WTC11 (cell line): ENCODE data around the gene TMEM198. TPM values are rescaled to one million over a fixed set of nuclear protein-coding genes. Genes with fewer than 3 reads are reported as not detected.

ENCODE experiments used
- ATAC-seq: fragments of 200-7000 bp; cut with Tn5 transposase; 2 replicates; pipeline ENCODE4 v1.10.0; 2021; ENCODE audit warnings: mild to moderate bottlenecking, moderate library complexity
- CTCF ChIA-PET: fragments of 300-600 bp; sonication (Branson Sonifier 250); formaldehyde crosslinking; loops from one replicate; lab custom pipeline; 2021; ENCODE audit warnings: antibody characterized with exemption; lab: Charles Lee
- POLR2A ChIA-PET: fragments of 350-600 bp; sonication (Branson Sonifier 250); formaldehyde crosslinking; loops from one replicate; lab custom pipeline; 2021; ENCODE audit warnings: antibody characterized with exemption; lab: Charles Lee
- DNase-seq: peaks from one replicate; pipeline ENCODE4 v3.0.0; 2021; ENCODE audit warnings: low spot score
- H3K27ac Mint-ChIP-seq: 2 replicates; pipeline ENCODE4 v1.8.0; 2021; ENCODE audit warnings: mixed read lengths
- H3K27me3 Mint-ChIP-seq: 2 replicates; pipeline ENCODE4 v1.8.0; 2021; ENCODE audit warnings: low read depth, mild to moderate bottlenecking, moderate library complexity, mixed read lengths
- H3K36me3 Mint-ChIP-seq: 2 replicates; pipeline ENCODE4 v1.8.0; 2021; ENCODE audit warnings: mixed read lengths
- H3K4me1 Mint-ChIP-seq: 2 replicates; pipeline ENCODE4 v1.8.0; 2022; ENCODE audit warnings: mixed read lengths
- H3K4me3 Mint-ChIP-seq: 2 replicates; pipeline ENCODE4 v1.8.0; 2021; ENCODE audit warnings: mild to moderate bottlenecking, moderate library complexity, mixed read lengths
- H3K9me3 Mint-ChIP-seq: 2 replicates; pipeline ENCODE4 v1.8.0; 2021; ENCODE audit warnings: mixed read lengths
- ATF1 ChIP-seq: sonication (generic); formaldehyde crosslinking; IDR thresholded peaks from 2 replicates; pipeline ENCODE4 v1.8.1; 2023; ENCODE audit warnings: mild to moderate bottlenecking, moderate library complexity, missing genetic modification reagents
- CREB1 ChIP-seq: sonication (generic); formaldehyde crosslinking; IDR thresholded peaks from 2 replicates; pipeline ENCODE4 v1.8.0; 2023; ENCODE audit warnings: mild to moderate bottlenecking, missing genetic modification reagents
- CREM ChIP-seq: sonication (generic); formaldehyde crosslinking; IDR thresholded peaks from 2 replicates; pipeline ENCODE4 v1.8.1; 2022; ENCODE audit warnings: mild to moderate bottlenecking, missing genetic modification reagents, moderate library complexity
- E2F1 ChIP-seq: sonication (generic); formaldehyde crosslinking; IDR thresholded peaks from 2 replicates; pipeline ENCODE4 v1.8.0; 2022; ENCODE audit warnings: mild to moderate bottlenecking, missing genetic modification reagents
- ETV6 ChIP-seq: sonication (generic); formaldehyde crosslinking; IDR thresholded peaks from 2 replicates; pipeline ENCODE4 v1.8.1; 2022; ENCODE audit warnings: mild to moderate bottlenecking, missing genetic modification reagents
- GRHL2 ChIP-seq: fragments of 250-450 bp; sonication (Bioruptor Pico); IDR thresholded peaks from 2 replicates; pipeline ENCODE4 v1.8.0; 2022; ENCODE audit warnings: mild to moderate bottlenecking, moderate library complexity; ENCODE audit not compliant: insufficient replicate concordance, severe bottlenecking
- IRF2 ChIP-seq: sonication (generic); formaldehyde crosslinking; IDR thresholded peaks from 2 replicates; pipeline ENCODE4 v1.8.0; 2022; ENCODE audit warnings: low read depth, missing genetic modification reagents, borderline replicate concordance
- MXD4 ChIP-seq: fragments of 250-450 bp; sonication (Bioruptor Pico); IDR thresholded peaks from 2 replicates; pipeline ENCODE4 v1.8.0; 2021; ENCODE audit warnings: mild to moderate bottlenecking, moderate library complexity, borderline replicate concordance
- MYBL2 ChIP-seq: sonication (generic); formaldehyde crosslinking; IDR thresholded peaks from 2 replicates; pipeline ENCODE4 v1.8.1; 2023; ENCODE audit warnings: mild to moderate bottlenecking, moderate library complexity, missing genetic modification reagents
- NFATC4 ChIP-seq: fragments of 250-450 bp; sonication (Bioruptor Pico); IDR thresholded peaks from 2 replicates; pipeline ENCODE4 v1.9.0; 2021; ENCODE audit warnings: mild to moderate bottlenecking
- NFYB ChIP-seq: sonication (generic); formaldehyde crosslinking; conservative IDR thresholded peaks from 2 replicates; pipeline ENCODE4 v1.8.0; 2022; ENCODE audit warnings: low read depth, missing genetic modification reagents
- NR2C2 ChIP-seq: sonication (generic); formaldehyde crosslinking; IDR thresholded peaks from 2 replicates; pipeline ENCODE4 v1.8.0; 2022; ENCODE audit warnings: mild to moderate bottlenecking, missing genetic modification reagents
- NR3C1 ChIP-seq: sonication (generic); formaldehyde crosslinking; conservative IDR thresholded peaks from 2 replicates; pipeline ENCODE4 v1.8.1; 2023; ENCODE audit warnings: low read depth, mild to moderate bottlenecking, missing genetic modification reagents
- RELA ChIP-seq: sonication (generic); formaldehyde crosslinking; IDR thresholded peaks from 2 replicates; pipeline ENCODE4 v1.8.1; 2022; ENCODE audit warnings: missing genetic modification reagents, mild to moderate bottlenecking, borderline replicate concordance
- TP53 ChIP-seq: sonication (generic); formaldehyde crosslinking; IDR thresholded peaks from 2 replicates; pipeline ENCODE4 v1.8.1; 2023; ENCODE audit warnings: mild to moderate bottlenecking, missing genetic modification reagents
- ZBTB43 ChIP-seq: sonication (generic); formaldehyde crosslinking; IDR thresholded peaks from 2 replicates; pipeline ENCODE4 v1.8.1; 2023; ENCODE audit warnings: mild to moderate bottlenecking, missing genetic modification reagents
- total RNA-seq: library from RNA; stranded (reverse); gene quantifications from 3 replicates; pipeline ENCODE4 v1.2.3, GENCODE V29; 2021
- TF ChIP-seq, protein P1 (sequence below): sonication (generic); formaldehyde crosslinking; IDR thresholded peaks from 2 replicates; pipeline ENCODE4 v1.8.0; 2023; ENCODE audit warnings: mild to moderate bottlenecking, missing genetic modification reagents
- TF ChIP-seq, protein P2 (sequence below): sonication (generic); formaldehyde crosslinking; conservative IDR thresholded peaks from 2 replicates; pipeline ENCODE4 v1.8.1; 2023; ENCODE audit warnings: mild to moderate bottlenecking, low read depth, missing genetic modification reagents, moderate library complexity

Gene TMEM198
- total RNA-seq, 1 experiment from 2014 or later, result 7.1 TPM

- TF ChIP-seq NFYB (CRISPR knock-in tag) (no peak), NFATC4 (CRISPR knock-in tag) (no peak)
These were observed 18.1 kb upstream of the TMEM198 start (continued) for GRCh38 chr2:219525533-219526232.

GRCh38 chr2:219526320-219527075 lies 17.3 kb upstream of the TMEM198 start:
- H3K4me3 Mint-ChIP-seq, result no peak overlapping the region
- ChIA-PET CTCF (interaction anchor here (0.9 to 41.3 kb wide), 12 partner anchors 10 to 123 kb away, joined by 3 to 2316 read pairs (median 8); partner anchors contain the start of genes ASIC4, GMPPA and SPEG), POLR2A (interaction anchor here (0.9 to 1.5 kb wide), 3 partner anchors 17 to 31 kb away, joined by 3 to 5 read pairs (median 3); a partner anchor contains a TSS)
- H3K27ac Mint-ChIP-seq, result no peak overlapping the region
- peaks cover 62% of the 10 kb centered on the region for H3K27me3 Mint-ChIP-seq
- TF ChIP-seq MXD4 (CRISPR knock-in tag) (no peak), MYBL2 (CRISPR knock-in tag) (no peak), GRHL2 (no peak), IRF2 (no peak), CREM (CRISPR knock-in tag) (no peak), CREB1 (no peak), TP53 (no peak), ZBTB43 (no peak), ATF1 (no peak), NFYB (CRISPR knock-in tag) (no peak), RELA (CRISPR knock-in tag) (no peak), NR3C1 (CRISPR knock-in tag) (no peak)
- TF ChIP-seq, protein P1, sequence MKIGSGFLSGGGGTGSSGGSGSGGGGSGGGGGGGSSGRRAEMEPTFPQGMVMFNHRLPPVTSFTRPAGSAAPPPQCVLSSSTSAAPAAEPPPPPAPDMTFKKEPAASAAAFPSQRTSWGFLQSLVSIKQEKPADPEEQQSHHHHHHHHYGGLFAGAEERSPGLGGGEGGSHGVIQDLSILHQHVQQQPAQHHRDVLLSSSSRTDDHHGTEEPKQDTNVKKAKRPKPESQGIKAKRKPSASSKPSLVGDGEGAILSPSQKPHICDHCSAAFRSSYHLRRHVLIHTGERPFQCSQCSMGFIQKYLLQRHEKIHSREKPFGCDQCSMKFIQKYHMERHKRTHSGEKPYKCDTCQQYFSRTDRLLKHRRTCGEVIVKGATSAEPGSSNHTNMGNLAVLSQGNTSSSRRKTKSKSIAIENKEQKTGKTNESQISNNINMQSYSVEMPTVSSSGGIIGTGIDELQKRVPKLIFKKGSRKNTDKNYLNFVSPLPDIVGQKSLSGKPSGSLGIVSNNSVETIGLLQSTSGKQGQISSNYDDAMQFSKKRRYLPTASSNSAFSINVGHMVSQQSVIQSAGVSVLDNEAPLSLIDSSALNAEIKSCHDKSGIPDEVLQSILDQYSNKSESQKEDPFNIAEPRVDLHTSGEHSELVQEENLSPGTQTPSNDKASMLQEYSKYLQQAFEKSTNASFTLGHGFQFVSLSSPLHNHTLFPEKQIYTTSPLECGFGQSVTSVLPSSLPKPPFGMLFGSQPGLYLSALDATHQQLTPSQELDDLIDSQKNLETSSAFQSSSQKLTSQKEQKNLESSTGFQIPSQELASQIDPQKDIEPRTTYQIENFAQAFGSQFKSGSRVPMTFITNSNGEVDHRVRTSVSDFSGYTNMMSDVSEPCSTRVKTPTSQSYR (CRISPR knock-in tag), result no peak
- TF ChIP-seq, protein P2, sequence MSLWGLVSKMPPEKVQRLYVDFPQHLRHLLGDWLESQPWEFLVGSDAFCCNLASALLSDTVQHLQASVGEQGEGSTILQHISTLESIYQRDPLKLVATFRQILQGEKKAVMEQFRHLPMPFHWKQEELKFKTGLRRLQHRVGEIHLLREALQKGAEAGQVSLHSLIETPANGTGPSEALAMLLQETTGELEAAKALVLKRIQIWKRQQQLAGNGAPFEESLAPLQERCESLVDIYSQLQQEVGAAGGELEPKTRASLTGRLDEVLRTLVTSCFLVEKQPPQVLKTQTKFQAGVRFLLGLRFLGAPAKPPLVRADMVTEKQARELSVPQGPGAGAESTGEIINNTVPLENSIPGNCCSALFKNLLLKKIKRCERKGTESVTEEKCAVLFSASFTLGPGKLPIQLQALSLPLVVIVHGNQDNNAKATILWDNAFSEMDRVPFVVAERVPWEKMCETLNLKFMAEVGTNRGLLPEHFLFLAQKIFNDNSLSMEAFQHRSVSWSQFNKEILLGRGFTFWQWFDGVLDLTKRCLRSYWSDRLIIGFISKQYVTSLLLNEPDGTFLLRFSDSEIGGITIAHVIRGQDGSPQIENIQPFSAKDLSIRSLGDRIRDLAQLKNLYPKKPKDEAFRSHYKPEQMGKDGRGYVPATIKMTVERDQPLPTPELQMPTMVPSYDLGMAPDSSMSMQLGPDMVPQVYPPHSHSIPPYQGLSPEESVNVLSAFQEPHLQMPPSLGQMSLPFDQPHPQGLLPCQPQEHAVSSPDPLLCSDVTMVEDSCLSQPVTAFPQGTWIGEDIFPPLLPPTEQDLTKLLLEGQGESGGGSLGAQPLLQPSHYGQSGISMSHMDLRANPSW (CRISPR knock-in tag), result no peak
- TF ChIP-seq, all 79 proteins: peak for 0
- DNase-seq (no peak), ATAC-seq (no peak)
- Mint-ChIP-seq H3K4me1 (peaks cover 54% of the 10 kb centered on the region), H3K9me3 (no peaks in the 10 kb centered on the region), H3K36me3 (no peaks in the 10 kb centered on the region)

- ChIA-PET POLR2A (interaction anchor here (0.9 kb wide), 1 partner anchor 17 kb away, joined by 3 read pairs; no protein-coding TSS in a partner anchor), CTCF (interaction anchor here (1.0 to 41.3 kb wide), 9 partner anchors 11 to 124 kb away, joined by 4 to 2316 read pairs (median 12); partner anchors contain the start of genes ASIC4, GMPPA and SPEG)
- Mint-ChIP-seq H3K4me3 (no peak overlapping the region), H3K36me3 (no peaks in the 10 kb centered on the region), H3K27me3 (peaks cover 62% of the 10 kb centered on the region), H3K4me1 (peaks cover 49% of the 10 kb centered on the region), H3K27ac (no peak overlapping the region), H3K9me3 (no peaks in the 10 kb centered on the region)
- ATAC-seq (no peak), DNase-seq (no peak)
- TF ChIP-seq, protein P2 (CRISPR knock-in tag), result no peak
- no peak for TF ChIP-seq NR2C2 (CRISPR knock-in tag)
- no peak for TF ChIP-seq ETV6 (CRISPR knock-in tag)
- TF ChIP-seq E2F1 (CRISPR knock-in tag), result no peak
These were observed 16.8 kb upstream of the TMEM198 start for GRCh38 chr2:219527076-219527394.
